SHP77 (cell line): ENCODE results near the gene CYTH1.
"Not testable (repeated sequence)": the region's sequence is repeated elsewhere in the genome, so short reads cannot be mapped to it uniquely, and the experiment has no call there.

Experiments
- DNase-seq, 2 experiments: peaks; one replicate each; lab custom pipeline; 2025; lab: John Stamatoyannopoulos, UW

The CYTH1 gene

DNA sequence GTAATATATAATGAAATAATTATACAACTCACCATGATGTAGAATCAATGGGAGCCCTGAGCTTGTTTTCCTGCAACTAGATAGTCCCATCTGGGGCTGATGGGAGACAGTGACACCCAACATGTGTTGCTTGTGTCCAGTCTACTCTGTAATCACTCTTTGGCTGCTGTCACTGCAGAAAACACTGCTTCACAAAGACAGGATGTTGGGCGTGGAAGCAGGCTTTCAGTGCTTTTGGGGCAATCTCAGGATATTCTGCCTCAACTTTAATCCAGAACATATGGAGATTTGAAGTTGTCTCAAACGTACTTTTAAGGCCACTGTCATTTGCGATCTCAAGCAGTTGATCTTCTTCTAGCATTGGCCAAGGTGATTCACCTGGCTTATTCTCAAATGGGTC lies 94.9 kb downstream of the CYTH1 start:
- no peak for DNase-seq

DNA sequence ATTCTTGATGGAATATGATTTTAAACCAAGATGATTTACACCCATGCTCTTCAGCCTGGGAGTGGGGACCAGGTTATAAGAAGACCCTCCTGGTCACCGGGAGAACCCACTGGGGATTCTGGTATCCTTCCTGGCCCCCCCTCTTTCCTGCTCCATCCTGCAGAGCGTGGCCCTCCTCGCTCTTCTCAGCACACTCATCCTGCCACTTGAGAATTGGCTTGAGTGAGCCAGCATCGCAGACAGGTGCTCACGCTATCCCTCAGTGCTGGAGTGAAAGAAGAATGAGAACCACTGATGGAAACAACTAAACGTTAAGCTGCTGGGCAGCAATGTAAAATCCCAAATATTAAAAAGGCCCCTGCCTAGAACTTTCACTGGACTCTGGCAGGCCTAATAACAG lies 98.0 kb downstream of the CYTH1 start:
- no peak for DNase-seq

DNA sequence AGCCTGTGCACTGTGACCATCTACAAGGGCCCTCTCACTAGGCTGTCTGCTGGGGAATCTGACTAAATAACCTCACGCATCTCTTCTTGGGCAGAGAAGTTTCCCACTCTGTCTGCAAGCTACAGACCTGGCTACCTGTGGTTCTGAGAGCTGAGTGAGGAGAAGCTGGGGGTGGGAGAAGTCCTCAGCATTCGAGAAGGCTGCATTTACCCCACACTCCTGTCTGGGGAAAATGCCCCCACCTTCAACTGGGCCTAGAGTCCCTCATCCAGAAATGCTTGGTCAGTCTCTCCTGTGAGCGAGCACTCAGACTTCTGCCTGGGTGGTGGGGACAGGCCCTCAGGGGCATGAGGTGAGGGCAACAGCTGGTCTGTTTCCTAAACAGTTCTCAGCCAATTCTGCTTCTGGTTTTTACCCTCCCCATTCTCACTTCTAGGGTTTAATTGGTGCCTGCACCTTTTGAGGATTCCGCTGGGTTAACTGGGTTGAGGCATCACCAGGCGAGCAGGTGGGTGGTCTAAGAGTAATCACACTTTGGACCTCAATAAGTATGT lies 98.6 kb downstream of the CYTH1 start:
- DNase-seq, result no peak

DNA sequence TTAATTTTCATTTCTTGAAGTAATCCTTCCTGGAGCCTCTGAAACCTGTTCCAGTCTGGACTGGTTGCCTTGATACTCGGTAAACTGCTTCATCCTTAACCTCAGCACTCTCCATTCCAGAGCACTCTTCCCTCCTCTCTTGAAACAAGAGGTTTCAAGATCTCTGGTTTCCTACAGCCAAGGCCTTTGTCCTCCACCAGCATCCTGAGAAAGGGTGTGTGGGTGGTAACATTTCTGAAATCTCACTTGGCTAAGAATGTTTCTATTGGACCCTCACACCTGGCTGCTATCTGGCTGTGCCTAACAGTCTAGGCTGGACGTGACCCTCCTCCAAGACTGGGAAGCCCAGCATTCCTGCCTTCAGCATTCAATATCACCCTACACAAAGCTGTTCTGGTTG lies 99.7 kb downstream of the CYTH1 start:
- no peak for DNase-seq

DNA sequence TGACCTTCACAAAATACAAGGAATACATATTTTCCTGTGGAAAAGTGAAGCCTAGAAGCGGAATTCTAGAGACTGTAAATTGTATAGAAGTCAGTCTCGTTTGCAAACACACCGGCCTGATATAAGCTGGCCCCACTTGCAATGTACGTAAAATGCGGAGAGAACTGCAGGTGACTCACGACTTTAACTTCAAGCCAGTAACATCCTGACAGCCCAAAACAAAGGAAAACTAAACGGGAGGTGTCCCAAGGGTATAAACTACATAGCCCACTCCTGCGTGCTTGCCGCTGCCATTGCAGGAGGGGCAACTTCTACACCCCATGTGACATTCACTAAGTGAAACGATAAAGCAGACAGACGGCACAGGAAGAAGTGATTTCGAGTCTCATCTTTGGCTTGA lies 101.6 kb downstream of the CYTH1 start:
- no peak for DNase-seq

DNA sequence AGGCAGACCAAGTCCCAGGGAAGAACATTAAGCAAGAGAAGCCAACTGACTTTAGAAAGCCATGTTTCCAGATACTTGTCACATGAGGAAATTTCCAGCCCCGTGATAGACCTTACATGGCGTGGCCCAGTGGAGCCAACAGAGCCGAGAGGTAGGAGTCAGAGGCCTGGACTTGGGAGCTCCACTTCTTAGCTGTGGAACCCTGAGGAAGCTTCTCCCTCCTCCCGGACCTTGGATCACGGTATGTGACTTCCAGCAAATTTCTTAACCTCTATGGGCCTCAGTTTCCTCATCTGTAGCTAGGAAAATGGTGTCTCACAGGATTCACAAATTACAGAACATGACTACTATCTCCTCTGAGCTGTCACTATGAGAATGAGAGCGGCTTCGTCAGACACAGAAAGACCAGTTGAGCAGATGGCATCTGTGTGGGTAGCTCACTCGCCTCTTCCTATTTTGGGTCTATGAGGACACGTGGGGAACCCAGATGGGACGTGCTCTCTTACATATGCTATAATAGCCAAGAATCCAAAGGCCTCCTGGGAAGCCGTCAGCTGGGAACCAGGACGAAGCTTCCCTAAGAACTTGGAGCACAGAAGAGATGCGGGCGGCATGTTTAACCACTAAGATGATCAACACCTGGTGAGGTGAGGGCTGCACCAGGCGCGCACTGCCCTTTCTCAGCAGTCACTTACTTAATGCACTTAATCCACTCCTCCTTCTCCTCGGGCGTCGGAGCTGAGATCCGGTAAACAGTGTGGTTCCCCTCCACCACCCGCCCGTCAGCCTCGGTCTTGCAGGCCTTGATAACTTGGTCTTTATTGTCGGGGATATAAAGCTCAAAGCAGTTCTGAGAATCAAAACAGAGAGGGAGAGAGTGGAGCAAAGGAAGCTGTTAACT lies 102.3 kb downstream of the CYTH1 start:
- DNase-seq, result no peak

DNA sequence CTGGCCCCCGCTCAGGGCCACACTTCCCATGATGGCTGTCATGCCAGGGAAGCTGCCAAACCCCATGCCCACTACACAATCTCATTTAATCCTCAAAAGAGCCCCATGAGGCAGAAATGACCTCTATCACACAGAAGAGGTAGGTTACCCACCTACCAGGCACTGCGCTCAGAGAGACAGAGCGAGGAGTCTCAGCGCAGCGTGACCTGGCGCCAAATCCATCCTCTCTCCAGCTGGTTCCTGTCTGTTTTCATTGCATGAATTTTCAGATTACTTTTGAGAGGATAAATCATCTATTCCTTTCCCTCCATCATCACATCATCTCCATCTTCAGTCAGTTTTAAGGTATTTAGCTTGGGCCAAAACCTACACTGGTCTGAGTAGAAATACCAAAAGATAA lies 103.4 kb downstream of the CYTH1 start:
- no peak for DNase-seq

DNA sequence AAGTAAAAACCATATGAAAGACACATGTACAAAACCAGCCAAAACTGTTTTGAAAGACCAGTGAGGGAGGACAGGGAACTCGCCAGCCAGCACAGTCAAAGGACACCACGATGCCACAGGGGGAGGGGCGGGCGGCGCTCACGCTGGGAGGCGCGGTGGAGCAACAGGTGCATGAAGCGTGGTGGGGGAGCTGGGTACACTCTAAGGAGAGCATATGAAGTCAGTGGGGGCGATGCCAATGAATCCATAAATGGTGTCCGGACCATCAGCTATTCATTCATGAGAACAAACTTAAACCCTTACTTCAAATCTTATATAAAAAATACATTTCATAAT lies 103.9 kb downstream of the CYTH1 start:
- DNase-seq, result no peak

DNA sequence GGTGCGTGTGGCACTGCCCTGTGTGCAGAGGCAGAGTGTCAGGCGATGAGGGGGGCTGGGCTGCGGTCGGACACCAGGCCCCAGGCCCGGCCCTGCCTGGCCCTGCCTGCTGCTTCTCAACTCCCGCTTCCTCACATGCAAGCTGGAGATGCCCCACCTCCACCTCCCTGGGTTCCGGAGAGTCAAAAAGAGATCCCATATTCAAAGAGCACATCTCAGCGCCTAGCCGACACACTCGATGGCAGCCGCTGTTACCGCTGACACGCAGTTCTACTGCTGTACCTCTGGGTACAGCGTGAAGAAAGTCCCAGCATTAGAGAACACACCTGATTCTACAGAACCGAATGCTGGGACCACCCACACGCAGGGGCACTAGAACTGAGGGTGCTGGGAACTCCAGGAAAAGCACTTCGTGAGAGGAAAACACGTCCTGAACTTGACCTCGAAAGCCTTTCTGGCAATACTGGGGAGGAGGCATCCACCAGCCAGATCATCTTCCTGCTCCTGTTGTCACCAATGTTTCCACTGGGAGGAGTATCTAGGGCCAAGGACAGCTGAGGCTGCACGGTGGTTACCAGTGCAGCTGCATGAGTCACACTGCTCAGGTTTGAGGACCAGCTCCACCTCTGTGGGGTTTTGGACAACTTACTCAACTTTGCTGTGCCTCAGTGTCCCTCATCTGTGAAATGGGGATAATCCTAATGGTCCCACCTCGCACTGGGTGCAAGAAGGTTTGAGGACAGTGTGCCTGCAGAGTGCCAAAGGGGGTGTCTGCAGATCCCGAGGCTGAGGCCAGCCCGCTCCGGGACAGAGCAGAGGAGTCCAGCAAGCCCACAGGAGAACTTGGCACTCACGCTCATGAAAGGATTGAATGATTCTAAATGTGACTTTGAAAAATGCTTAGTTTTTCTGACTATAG lies 104.5 kb downstream of the CYTH1 start:
- DNase-seq, result no peak

DNA sequence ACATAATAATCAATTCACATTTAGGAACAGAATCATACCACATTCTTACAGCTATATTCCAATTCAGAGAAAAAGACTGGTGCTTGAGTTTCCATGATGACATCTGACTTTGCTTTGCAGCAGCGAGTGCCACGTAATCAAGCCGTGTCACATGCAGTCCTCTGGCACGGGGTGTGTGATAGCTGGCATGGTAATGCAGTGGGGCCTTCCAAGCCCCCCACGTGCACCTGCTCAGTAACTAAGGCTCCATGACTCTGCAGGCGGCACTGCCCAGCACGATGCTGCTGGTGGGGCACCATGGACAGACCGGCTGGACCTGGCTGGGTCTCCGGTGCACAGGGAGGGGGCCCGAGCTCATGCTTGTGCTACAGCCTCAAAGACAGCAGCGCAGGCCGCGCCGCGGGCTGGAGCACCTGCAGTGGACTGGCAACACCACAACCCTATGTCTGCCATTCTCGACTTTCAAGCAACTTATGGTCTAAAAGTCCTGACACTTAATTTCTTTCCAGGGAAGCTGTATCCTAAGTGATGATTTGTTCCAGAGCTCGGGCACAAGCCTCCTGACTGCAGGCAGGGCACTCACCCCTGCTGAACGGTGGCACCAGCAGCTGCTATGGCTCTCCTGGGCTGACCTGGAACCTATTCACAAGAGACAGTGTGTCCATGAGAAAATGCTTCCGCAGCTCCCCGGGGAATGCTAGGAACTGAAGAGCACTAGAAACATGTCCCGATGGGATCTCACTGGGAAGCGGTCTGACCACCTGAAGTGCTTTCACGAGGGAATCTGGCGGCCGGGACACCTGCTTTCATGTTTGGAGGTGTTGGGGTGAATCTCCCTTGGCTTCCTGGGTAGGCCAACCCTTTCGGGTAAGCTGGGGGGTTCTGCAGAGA lies 105.4 kb downstream of the CYTH1 start:
- DNase-seq, result no peak

DNA sequence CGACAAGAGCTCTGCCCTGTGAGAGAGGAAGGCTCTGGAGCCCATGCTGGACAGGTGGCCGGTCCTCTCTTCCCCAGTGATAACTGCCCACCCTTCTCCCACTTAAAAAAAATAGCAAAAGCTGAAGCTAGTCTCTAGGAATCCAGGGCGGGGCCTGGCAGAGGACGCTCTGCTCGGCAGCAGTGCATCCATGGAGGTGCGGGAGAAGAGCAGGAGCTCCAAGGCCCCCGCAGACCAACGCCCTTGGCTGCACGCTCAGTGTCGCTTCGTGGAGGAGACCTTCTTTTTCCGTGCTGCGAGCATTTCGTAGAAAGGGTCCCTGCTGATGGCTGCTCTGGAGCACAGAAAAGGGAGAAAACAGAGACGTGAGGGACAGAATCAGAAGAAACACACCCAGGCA lies 106.2 kb downstream of the CYTH1 start:
- no peak for DNase-seq

DNA sequence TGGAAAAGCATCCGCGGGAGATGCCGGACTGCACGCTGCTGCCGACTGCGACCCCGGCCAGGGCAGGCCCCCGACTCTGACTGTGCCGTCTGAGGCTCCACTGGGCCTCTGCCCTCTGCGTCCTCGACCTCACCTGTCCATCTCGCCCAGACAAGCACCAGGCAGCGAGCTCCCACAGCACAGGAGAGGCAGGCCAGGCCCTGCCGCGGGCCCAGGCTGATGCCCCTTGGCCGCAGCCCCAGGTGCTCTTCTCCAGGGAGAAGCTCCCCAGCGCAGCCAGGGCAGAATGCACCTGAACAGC lies 106.8 kb downstream of the CYTH1 start:
- no peak for DNase-seq

DNA sequence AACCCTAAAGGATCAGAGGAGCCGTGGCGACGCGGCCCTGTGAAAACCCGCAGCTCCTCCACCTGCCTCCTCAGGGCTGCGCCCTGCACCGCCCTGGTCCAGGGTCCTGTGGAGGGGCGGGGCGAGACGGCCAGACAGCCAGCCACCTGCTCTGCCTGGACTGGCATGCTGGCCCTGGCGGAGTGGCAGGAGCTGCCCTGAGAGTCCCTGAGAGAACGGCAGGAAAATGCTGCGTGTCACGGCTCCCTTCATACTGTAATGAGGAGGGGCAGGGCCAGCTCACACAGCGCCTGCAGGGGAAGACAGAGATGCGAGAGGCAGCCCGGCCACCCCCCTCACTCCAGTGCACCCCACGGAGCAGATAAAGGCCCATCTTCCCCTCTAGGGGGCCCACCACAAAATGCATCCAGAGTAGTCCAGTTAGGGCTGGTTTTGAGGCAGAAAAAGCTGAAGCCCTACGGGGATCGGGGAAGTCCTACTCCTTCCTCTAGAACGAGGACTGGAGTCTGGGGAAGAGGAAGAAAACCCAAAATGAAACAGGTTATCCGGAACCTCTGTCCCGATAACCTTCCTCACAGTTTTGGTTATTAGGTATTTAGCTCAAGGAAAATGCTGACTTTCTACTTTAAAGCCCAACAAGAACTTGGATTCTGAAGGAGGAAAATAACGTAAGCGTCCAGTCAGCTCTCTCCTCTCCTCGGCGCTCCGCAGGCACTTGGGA lies 107.3 kb downstream of the CYTH1 start:
- no peak for DNase-seq

DNA sequence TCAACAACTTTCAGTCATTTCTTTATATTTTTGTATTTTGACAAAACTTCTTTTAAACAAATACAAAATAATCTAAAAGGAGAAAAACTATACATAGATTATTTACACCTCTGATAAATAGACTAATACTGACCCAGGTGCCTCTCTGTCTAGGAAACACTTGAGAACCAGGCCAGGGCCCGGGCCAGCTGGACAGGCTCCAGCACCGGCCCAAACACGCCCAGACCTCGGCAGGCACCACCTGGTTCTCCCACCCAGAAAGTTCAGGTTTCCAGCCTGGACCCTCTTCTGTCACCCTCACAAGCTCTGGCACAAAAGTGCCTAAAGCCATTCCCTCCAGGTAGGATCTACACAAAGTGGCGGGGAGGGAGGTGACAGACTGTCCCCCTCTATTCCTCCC lies 107.9 kb downstream of the CYTH1 start:
- DNase-seq, result no peak

DNA sequence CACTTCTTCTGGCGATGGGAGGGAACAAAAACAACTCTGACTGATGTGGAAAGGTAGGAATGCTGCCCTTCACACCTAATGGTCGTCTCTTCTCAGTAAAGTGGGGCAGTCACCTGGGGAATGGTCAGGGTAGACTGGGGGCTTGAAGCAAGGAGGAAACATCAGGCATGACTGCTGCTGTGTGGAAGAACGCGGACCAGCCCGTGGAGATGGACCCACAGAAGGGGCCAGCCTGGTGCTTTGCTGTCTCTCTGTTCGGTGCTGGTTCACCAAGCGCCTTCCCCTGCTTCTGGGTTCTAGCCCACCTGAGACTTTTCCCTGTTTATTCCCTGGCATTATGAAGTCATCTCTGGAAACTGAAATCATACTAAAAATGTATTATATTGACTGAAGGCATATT lies 108.7 kb downstream of the CYTH1 start:
- DNase-seq, result no peak

DNA sequence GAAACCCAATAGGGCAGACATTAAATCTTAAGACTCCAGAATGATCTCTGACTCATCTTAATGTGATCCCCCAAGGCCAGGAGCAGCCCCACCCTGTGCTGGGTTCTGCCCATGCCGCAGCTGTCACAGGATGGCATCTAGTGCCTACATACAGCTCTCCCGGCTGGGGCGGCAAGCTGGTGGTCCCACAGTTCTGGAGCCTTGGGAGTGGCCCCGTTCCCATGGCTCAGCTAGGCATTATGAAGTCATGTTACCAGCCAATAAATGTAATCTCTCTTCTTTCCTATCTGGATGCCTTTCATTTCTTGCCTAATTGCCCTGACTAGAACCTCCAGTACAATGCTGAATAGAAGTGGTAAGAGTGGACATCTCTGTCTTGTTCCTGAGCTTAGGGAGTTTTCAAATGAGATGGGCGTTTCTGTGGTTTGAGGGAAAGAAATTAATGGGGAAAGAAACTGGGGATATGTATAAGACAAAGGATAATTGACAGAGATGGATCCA lies 109.2 kb downstream of the CYTH1 start:
- no peak for DNase-seq

DNA sequence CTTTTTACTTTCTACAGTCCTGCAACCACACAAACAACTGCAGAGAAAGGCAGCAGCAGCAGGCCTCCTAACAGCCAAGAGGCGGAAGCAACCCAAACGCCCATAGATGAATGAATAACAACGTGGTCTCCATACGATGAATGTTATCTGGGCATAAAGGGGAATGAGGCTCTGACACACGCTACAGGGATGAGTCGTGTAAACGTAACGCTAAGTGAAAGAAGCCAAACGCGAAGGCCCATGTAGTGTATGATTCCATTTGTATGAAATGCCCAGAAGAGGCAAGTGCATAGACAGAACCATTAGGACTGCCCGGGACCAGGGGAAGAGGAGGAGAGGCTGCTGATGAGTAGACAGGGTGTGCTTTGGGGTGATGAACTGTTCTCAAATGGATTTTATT lies 110.1 kb downstream of the CYTH1 start:
- DNase-seq, result no peak

DNA sequence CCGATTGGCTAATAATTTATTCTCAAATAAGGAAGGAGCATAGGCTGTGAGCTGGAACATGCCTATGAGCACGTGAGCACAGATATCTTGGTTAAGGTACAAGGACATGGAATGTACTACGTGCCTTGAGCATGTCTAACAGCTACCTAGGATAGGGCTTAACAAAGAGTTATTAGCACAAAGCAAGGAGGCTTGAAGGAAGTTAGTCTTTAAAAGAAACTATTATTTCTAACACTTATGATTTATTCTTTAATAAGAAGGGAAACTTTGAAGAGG lies 110.4 kb downstream of the CYTH1 start:
- not testable (repeated sequence) for DNase-seq

DNA sequence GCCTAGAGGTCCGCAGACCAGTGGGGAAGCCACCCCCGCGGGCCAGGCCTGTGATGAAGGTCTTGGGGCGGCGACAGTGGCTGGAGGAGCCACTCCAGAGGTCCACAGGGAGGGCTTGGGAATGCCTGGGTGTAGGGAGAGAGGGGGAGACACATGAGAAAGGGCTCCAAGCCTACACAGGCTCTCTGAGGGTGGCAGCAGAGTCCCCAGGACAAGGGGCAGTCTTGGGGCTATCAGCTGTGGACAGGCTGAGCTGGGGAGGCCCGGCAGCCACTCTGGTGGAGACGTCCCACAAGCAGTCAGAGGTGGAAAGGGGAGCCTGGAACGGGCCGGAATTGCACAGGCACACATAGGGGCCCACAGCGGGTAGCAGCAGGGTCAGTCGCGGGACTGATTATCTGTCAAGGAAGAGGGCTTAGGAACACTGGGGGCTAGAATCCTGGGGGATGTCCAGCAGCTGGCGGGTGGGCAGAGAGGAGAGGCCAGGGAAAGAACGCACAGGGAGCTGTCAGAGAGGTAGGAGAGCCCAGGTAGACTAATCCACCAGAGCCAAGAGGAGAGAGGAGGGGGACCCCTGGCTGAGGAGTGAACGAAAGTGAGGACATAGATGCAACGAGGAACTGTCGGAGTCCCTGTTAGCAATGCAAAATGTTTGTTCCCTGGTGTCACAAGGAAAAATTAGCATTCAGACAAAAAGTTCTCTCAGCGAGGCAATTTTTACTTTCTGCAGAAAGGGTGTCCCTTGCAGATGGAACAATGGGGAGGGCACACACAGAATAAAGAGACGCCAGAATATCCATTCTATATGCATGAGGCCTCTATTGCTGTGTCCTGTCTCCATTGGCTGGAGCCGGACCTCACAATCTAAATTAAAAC lies 111.0 kb downstream of the CYTH1 start:
- no peak for DNase-seq

DNA sequence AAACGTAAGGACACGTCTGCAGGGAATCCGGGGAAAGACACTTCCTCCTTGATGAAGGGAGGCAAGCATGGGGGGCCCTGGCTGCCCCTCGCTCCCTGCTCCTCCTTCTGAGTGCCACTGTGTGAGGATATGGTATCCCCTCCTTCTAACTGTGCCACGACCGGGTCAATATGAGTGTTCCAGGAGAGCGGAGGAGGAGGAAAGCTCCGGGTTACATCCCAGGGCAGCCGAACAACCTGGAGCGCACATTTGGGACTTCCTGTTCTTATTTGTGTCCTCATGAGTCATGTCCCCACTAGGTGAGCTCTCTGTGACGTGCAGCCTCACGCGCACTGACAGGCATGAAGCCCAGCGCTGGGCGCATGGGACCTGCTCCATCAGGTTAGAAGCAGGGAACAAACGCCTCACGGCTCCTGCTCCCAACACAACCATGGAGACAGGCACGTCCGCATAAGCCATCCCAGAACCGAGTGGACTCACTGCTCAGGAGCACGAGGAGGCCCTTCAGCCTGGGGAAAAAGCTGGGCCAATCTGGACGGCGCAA lies 112.0 kb downstream of the CYTH1 start:
- no peak for DNase-seq
